WTC11 (cell line): ENCODE results near the gene ITPR2. TPM values are rescaled to one million over a fixed set of nuclear protein-coding genes. Genes with fewer than 3 reads are reported as not detected.

ENCODE experiments used
- ATAC-seq: fragments of 200-7000 bp; cut with Tn5 transposase; 2 replicates; pipeline ENCODE4 v1.10.0; 2021; ENCODE audit warnings: mild to moderate bottlenecking, moderate library complexity
- CTCF ChIA-PET: fragments of 300-600 bp; sonication (Branson Sonifier 250); formaldehyde crosslinking; loops from one replicate; lab custom pipeline; 2021; ENCODE audit warnings: antibody characterized with exemption; lab: Charles Lee
- POLR2A ChIA-PET: fragments of 350-600 bp; sonication (Branson Sonifier 250); formaldehyde crosslinking; loops from one replicate; lab custom pipeline; 2021; ENCODE audit warnings: antibody characterized with exemption; lab: Charles Lee
- DNase-seq: peaks from one replicate; pipeline ENCODE4 v3.0.0; 2021; ENCODE audit warnings: low spot score
- H3K27ac Mint-ChIP-seq: 2 replicates; pipeline ENCODE4 v1.8.0; 2021; ENCODE audit warnings: mixed read lengths
- H3K27me3 Mint-ChIP-seq: 2 replicates; pipeline ENCODE4 v1.8.0; 2021; ENCODE audit warnings: low read depth, mild to moderate bottlenecking, moderate library complexity, mixed read lengths
- H3K36me3 Mint-ChIP-seq: 2 replicates; pipeline ENCODE4 v1.8.0; 2021; ENCODE audit warnings: mixed read lengths
- H3K4me1 Mint-ChIP-seq: 2 replicates; pipeline ENCODE4 v1.8.0; 2022; ENCODE audit warnings: mixed read lengths
- H3K4me3 Mint-ChIP-seq: 2 replicates; pipeline ENCODE4 v1.8.0; 2021; ENCODE audit warnings: mild to moderate bottlenecking, moderate library complexity, mixed read lengths
- H3K9me3 Mint-ChIP-seq: 2 replicates; pipeline ENCODE4 v1.8.0; 2021; ENCODE audit warnings: mixed read lengths
- ATF1 ChIP-seq: sonication (generic); formaldehyde crosslinking; IDR thresholded peaks from 2 replicates; pipeline ENCODE4 v1.8.1; 2023; ENCODE audit warnings: mild to moderate bottlenecking, moderate library complexity, missing genetic modification reagents
- CREM ChIP-seq: sonication (generic); formaldehyde crosslinking; IDR thresholded peaks from 2 replicates; pipeline ENCODE4 v1.8.1; 2022; ENCODE audit warnings: mild to moderate bottlenecking, missing genetic modification reagents, moderate library complexity
- FOXP1 ChIP-seq: sonication (generic); formaldehyde crosslinking; IDR thresholded peaks from 2 replicates; pipeline ENCODE4 v1.8.0; 2022; ENCODE audit warnings: missing genetic modification reagents, mild to moderate bottlenecking, moderate library complexity, borderline replicate concordance
- HMGA2 ChIP-seq: fragments of 250-450 bp; sonication (Bioruptor Pico); IDR thresholded peaks from 2 replicates; pipeline ENCODE4 v1.4.0; 2021; ENCODE audit warnings: mild to moderate bottlenecking, moderate library complexity
- IRF2 ChIP-seq: sonication (generic); formaldehyde crosslinking; IDR thresholded peaks from 2 replicates; pipeline ENCODE4 v1.8.0; 2022; ENCODE audit warnings: low read depth, missing genetic modification reagents, borderline replicate concordance
- KAT7 ChIP-seq: sonication (generic); formaldehyde crosslinking; IDR thresholded peaks from 2 replicates; pipeline ENCODE4 v1.8.1; 2023; ENCODE audit warnings: missing genetic modification reagents, mild to moderate bottlenecking, borderline replicate concordance
- MYBL2 ChIP-seq: sonication (generic); formaldehyde crosslinking; IDR thresholded peaks from 2 replicates; pipeline ENCODE4 v1.8.1; 2023; ENCODE audit warnings: mild to moderate bottlenecking, moderate library complexity, missing genetic modification reagents
- NR2C2 ChIP-seq: sonication (generic); formaldehyde crosslinking; IDR thresholded peaks from 2 replicates; pipeline ENCODE4 v1.8.0; 2022; ENCODE audit warnings: mild to moderate bottlenecking, missing genetic modification reagents
- RELA ChIP-seq: sonication (generic); formaldehyde crosslinking; IDR thresholded peaks from 2 replicates; pipeline ENCODE4 v1.8.1; 2022; ENCODE audit warnings: missing genetic modification reagents, mild to moderate bottlenecking, borderline replicate concordance
- SMAD4 ChIP-seq: sonication (generic); formaldehyde crosslinking; IDR thresholded peaks from 2 replicates; pipeline ENCODE4 v1.8.0; 2022; ENCODE audit warnings: mild to moderate bottlenecking, missing genetic modification reagents
- TCF7 ChIP-seq: sonication (generic); formaldehyde crosslinking; IDR thresholded peaks from 2 replicates; pipeline ENCODE4 v1.8.0; 2022; ENCODE audit warnings: mild to moderate bottlenecking, low read depth, missing genetic modification reagents, moderate library complexity
- TP53 ChIP-seq: sonication (generic); formaldehyde crosslinking; IDR thresholded peaks from 2 replicates; pipeline ENCODE4 v1.8.1; 2023; ENCODE audit warnings: mild to moderate bottlenecking, missing genetic modification reagents
- ZNF138 ChIP-seq: sonication (generic); formaldehyde crosslinking; conservative IDR thresholded peaks from 2 replicates; pipeline ENCODE4 v1.8.1; 2022; ENCODE audit warnings: mild to moderate bottlenecking, moderate library complexity, missing genetic modification reagents
- ZNF396 ChIP-seq: fragments of 250-450 bp; sonication (Bioruptor Pico); IDR thresholded peaks from 2 replicates; pipeline ENCODE4 v1.8.0; 2021; ENCODE audit warnings: mild to moderate bottlenecking, moderate library complexity, borderline replicate concordance
- total RNA-seq: library from RNA; stranded (reverse); gene quantifications from 3 replicates; pipeline ENCODE4 v1.2.3, GENCODE V29; 2021
- TF ChIP-seq, protein P1 (sequence below): sonication (generic); formaldehyde crosslinking; conservative IDR thresholded peaks from 2 replicates; pipeline ENCODE4 v1.8.1; 2023; ENCODE audit warnings: mild to moderate bottlenecking, low read depth, missing genetic modification reagents, moderate library complexity
- TF ChIP-seq, protein P2 (sequence below): fragments of 250-450 bp; sonication (Bioruptor Pico); IDR thresholded peaks from 2 replicates; pipeline ENCODE4 v1.9.0; 2021; ENCODE audit warnings: mild to moderate bottlenecking, borderline replicate concordance
- TF ChIP-seq, protein P3 (sequence below): sonication (generic); formaldehyde crosslinking; conservative IDR thresholded peaks from 2 replicates; pipeline ENCODE4 v1.8.1; 2022; ENCODE audit warnings: mild to moderate bottlenecking, missing genetic modification reagents
- TF ChIP-seq, protein P4 (sequence below): sonication (generic); formaldehyde crosslinking; IDR thresholded peaks from 2 replicates; pipeline ENCODE4 v1.8.1; 2023; ENCODE audit warnings: mild to moderate bottlenecking, missing genetic modification reagents
- TF ChIP-seq, protein P5 (sequence below): fragments of 250-450 bp; sonication (Bioruptor Pico); IDR thresholded peaks from 2 replicates; pipeline ENCODE4 v2.1.2; 2022; ENCODE audit warnings: mild to moderate bottlenecking, moderate library complexity
- TF ChIP-seq, protein P6 (sequence below): sonication (generic); formaldehyde crosslinking; IDR thresholded peaks from 2 replicates; pipeline ENCODE4 v1.8.1; 2023; ENCODE audit warnings: mild to moderate bottlenecking, missing genetic modification reagents, moderate library complexity

ITPR2 gene
- total RNA-seq, 1 experiment from 2014 or later = 50.7 TPM

DNA sequence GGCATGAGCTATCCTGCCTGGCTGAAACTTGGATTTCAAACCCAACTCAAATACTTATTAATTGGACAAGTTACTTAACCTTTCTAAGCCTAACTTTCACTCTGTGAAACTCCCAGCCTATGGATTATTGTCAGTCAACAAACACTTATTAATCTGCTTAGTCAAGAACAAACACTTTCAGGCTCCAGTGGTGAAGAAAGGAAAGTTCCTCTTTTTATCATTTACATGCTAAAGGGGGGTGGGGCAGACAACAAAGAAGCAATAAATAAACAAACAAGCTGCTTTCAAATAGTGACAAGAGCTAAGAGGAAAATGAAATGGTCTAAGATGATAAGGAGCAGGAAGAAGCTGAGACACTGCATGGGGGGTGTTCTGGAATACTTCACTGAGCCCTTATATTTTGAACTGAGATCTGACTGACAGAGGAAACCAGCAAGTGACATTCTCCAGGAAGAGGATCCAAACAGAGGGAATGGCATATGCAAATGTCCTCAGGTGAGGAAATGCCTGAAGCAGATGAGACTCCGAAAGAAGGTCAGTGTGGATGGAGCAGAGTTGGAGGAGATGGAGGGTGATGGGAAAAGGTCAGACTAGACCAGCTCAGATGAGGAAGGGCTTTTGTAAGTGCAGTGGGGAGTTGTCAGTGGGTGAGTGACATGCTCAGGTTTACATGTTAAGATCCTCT, 259.6 kb downstream of the ITPR2 start:
- DNase-seq = no peak
- no peaks in the 10 kb centered on the region for H3K9me3 Mint-ChIP-seq
- H3K27me3 Mint-ChIP-seq = no peaks in the 10 kb centered on the region
- peaks cover 14% of the 10 kb centered on the region for H3K36me3 Mint-ChIP-seq
- H3K4me1 Mint-ChIP-seq = peaks cover 18% of the 10 kb centered on the region
- H3K27ac Mint-ChIP-seq = no peak overlapping the region
- no peak for TF ChIP-seq ZNF396
- no peak for TF ChIP-seq KAT7 (CRISPR knock-in tag)
- TF ChIP-seq, protein P1, sequence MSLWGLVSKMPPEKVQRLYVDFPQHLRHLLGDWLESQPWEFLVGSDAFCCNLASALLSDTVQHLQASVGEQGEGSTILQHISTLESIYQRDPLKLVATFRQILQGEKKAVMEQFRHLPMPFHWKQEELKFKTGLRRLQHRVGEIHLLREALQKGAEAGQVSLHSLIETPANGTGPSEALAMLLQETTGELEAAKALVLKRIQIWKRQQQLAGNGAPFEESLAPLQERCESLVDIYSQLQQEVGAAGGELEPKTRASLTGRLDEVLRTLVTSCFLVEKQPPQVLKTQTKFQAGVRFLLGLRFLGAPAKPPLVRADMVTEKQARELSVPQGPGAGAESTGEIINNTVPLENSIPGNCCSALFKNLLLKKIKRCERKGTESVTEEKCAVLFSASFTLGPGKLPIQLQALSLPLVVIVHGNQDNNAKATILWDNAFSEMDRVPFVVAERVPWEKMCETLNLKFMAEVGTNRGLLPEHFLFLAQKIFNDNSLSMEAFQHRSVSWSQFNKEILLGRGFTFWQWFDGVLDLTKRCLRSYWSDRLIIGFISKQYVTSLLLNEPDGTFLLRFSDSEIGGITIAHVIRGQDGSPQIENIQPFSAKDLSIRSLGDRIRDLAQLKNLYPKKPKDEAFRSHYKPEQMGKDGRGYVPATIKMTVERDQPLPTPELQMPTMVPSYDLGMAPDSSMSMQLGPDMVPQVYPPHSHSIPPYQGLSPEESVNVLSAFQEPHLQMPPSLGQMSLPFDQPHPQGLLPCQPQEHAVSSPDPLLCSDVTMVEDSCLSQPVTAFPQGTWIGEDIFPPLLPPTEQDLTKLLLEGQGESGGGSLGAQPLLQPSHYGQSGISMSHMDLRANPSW (CRISPR knock-in tag) = no peak
- TF ChIP-seq, protein P2, sequence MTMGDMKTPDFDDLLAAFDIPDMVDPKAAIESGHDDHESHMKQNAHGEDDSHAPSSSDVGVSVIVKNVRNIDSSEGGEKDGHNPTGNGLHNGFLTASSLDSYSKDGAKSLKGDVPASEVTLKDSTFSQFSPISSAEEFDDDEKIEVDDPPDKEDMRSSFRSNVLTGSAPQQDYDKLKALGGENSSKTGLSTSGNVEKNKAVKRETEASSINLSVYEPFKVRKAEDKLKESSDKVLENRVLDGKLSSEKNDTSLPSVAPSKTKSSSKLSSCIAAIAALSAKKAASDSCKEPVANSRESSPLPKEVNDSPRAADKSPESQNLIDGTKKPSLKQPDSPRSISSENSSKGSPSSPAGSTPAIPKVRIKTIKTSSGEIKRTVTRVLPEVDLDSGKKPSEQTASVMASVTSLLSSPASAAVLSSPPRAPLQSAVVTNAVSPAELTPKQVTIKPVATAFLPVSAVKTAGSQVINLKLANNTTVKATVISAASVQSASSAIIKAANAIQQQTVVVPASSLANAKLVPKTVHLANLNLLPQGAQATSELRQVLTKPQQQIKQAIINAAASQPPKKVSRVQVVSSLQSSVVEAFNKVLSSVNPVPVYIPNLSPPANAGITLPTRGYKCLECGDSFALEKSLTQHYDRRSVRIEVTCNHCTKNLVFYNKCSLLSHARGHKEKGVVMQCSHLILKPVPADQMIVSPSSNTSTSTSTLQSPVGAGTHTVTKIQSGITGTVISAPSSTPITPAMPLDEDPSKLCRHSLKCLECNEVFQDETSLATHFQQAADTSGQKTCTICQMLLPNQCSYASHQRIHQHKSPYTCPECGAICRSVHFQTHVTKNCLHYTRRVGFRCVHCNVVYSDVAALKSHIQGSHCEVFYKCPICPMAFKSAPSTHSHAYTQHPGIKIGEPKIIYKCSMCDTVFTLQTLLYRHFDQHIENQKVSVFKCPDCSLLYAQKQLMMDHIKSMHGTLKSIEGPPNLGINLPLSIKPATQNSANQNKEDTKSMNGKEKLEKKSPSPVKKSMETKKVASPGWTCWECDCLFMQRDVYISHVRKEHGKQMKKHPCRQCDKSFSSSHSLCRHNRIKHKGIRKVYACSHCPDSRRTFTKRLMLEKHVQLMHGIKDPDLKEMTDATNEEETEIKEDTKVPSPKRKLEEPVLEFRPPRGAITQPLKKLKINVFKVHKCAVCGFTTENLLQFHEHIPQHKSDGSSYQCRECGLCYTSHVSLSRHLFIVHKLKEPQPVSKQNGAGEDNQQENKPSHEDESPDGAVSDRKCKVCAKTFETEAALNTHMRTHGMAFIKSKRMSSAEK (CRISPR knock-in tag) = no peak
- no peak for TF ChIP-seq ATF1 (CRISPR knock-in tag)
- TF ChIP-seq, protein P3, sequence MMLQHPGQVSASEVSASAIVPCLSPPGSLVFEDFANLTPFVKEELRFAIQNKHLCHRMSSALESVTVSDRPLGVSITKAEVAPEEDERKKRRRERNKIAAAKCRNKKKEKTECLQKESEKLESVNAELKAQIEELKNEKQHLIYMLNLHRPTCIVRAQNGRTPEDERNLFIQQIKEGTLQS (CRISPR knock-in tag) = no peak
- no peak for TF ChIP-seq MYBL2 (CRISPR knock-in tag)
- TF ChIP-seq TCF7 (CRISPR knock-in tag) = no peak
- TF ChIP-seq, protein P4, sequence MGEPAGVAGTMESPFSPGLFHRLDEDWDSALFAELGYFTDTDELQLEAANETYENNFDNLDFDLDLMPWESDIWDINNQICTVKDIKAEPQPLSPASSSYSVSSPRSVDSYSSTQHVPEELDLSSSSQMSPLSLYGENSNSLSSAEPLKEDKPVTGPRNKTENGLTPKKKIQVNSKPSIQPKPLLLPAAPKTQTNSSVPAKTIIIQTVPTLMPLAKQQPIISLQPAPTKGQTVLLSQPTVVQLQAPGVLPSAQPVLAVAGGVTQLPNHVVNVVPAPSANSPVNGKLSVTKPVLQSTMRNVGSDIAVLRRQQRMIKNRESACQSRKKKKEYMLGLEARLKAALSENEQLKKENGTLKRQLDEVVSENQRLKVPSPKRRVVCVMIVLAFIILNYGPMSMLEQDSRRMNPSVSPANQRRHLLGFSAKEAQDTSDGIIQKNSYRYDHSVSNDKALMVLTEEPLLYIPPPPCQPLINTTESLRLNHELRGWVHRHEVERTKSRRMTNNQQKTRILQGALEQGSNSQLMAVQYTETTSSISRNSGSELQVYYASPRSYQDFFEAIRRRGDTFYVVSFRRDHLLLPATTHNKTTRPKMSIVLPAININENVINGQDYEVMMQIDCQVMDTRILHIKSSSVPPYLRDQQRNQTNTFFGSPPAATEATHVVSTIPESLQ (CRISPR knock-in tag) = no peak
- TF ChIP-seq, protein P5, sequence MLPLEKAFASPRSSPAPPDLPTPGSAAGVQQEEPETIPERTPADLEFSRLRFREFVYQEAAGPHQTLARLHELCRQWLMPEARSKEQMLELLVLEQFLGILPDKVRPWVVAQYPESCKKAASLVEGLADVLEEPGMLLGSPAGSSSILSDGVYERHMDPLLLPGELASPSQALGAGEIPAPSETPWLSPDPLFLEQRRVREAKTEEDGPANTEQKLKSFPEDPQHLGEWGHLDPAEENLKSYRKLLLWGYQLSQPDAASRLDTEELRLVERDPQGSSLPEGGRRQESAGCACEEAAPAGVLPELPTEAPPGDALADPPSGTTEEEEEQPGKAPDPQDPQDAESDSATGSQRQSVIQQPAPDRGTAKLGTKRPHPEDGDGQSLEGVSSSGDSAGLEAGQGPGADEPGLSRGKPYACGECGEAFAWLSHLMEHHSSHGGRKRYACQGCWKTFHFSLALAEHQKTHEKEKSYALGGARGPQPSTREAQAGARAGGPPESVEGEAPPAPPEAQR = no peak
- TF ChIP-seq, all 79 proteins: peak for 0
- ChIA-PET CTCF (interaction anchor here (1.8 kb wide), 1 partner anchor 41 kb away, joined by 7 read pairs; no protein-coding TSS in a partner anchor), POLR2A (no interaction called here)
- peak; percentile 73 for ATAC-seq
- no peak overlapping the region for H3K4me3 Mint-ChIP-seq

DNA sequence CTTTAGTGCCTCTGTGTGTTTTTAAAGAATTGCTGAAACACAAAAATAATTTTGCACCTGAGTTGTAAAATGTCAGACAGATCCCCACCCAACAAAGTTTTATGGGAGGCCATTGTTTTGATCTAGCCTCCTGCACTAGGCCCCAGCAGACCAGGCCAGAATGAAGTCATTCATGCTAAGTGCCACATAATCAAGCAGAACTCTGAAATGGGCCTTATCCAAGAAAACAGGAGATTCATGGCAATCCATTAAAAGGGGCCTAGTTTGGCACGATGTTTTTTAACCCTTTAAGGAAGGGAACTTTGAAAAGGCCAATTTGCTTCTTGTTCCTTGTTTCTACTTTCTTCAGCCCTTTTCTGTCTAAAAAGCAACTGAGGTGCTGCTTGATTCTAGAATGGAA, 260.9 kb downstream of the ITPR2 start:
- H3K36me3 Mint-ChIP-seq = peaks cover 14% of the 10 kb centered on the region
- H3K4me3 Mint-ChIP-seq = no peak overlapping the region
- DNase-seq (no peak), ATAC-seq (no peak)
- H3K4me1 Mint-ChIP-seq = peaks cover 18% of the 10 kb centered on the region
- ChIA-PET CTCF (interaction anchor here (1.8 kb wide), 1 partner anchor 42 kb away, joined by 7 read pairs; no protein-coding TSS in a partner anchor), POLR2A (no interaction called here)
- no peaks in the 10 kb centered on the region for H3K9me3 Mint-ChIP-seq
- no peaks in the 10 kb centered on the region for H3K27me3 Mint-ChIP-seq
- H3K27ac Mint-ChIP-seq = no peak overlapping the region; the same call in 1 of the 2 replicates
- TF ChIP-seq ATF1 (CRISPR knock-in tag) (no peak), ZNF138 (no peak), TP53 (CRISPR knock-in tag) (no peak), CREM (CRISPR knock-in tag) (no peak), NR2C2 (CRISPR knock-in tag) (no peak), IRF2 (no peak), ZNF396 (no peak), RELA (CRISPR knock-in tag) (no peak), FOXP1 (CRISPR knock-in tag) (no peak), SMAD4 (CRISPR knock-in tag) (no peak), HMGA2 (no peak)
- TF ChIP-seq, protein P6, sequence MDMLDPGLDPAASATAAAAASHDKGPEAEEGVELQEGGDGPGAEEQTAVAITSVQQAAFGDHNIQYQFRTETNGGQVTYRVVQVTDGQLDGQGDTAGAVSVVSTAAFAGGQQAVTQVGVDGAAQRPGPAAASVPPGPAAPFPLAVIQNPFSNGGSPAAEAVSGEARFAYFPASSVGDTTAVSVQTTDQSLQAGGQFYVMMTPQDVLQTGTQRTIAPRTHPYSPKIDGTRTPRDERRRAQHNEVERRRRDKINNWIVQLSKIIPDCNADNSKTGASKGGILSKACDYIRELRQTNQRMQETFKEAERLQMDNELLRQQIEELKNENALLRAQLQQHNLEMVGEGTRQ (CRISPR knock-in tag) = no peak
